Effector memory CD4-positive, alpha-beta T cell (primary cell): Measurements from ENCODE around the gene ITGAE.
"Not testable (repeated sequence)": the region's sequence is repeated elsewhere in the genome, so short reads cannot be mapped to it uniquely, and the experiment has no call there.

Experiments used
- DNase-seq, 3 donors: peaks; one replicate each; pipeline ENCODE4 v3.0.0-alpha.2; 2020
- H3K27ac ChIP-seq: 2 replicates; pipeline ENCODE4 v1.7.0; 2013; ENCODE audit warnings: mild to moderate bottlenecking, low read length, moderate library complexity; ENCODE audit not compliant: insufficient read depth, poor library complexity, severe bottlenecking
- H3K27me3 ChIP-seq: replicated peaks from 2 replicates; pipeline ENCODE4 v1.7.0; 2013; ENCODE audit warnings: mild to moderate bottlenecking, low read length; ENCODE audit not compliant: insufficient read depth, control insufficient read depth, poor library complexity, severe bottlenecking
- H3K36me3 ChIP-seq: 2 replicates; pipeline ENCODE4 v1.7.0; 2013; ENCODE audit warnings: mild to moderate bottlenecking, low read length, moderate library complexity; ENCODE audit not compliant: control insufficient read depth, insufficient read depth
- H3K4me1 ChIP-seq: 2 replicates; pipeline ENCODE4 v1.7.0; 2013; ENCODE audit warnings: low read length, mild to moderate bottlenecking; ENCODE audit not compliant: control insufficient read depth, insufficient read depth, poor library complexity, severe bottlenecking
- H3K4me3 ChIP-seq: 2 replicates; pipeline ENCODE4 v1.7.0; 2013; ENCODE audit warnings: low read length, low read depth, mild to moderate bottlenecking; ENCODE audit not compliant: insufficient read depth, poor library complexity, severe bottlenecking
- H3K9me3 ChIP-seq: 2 replicates; pipeline ENCODE4 v1.7.0; 2013; ENCODE audit warnings: mild to moderate bottlenecking, low read length, moderate library complexity; ENCODE audit not compliant: control insufficient read depth

The ITGAE gene

DNA sequence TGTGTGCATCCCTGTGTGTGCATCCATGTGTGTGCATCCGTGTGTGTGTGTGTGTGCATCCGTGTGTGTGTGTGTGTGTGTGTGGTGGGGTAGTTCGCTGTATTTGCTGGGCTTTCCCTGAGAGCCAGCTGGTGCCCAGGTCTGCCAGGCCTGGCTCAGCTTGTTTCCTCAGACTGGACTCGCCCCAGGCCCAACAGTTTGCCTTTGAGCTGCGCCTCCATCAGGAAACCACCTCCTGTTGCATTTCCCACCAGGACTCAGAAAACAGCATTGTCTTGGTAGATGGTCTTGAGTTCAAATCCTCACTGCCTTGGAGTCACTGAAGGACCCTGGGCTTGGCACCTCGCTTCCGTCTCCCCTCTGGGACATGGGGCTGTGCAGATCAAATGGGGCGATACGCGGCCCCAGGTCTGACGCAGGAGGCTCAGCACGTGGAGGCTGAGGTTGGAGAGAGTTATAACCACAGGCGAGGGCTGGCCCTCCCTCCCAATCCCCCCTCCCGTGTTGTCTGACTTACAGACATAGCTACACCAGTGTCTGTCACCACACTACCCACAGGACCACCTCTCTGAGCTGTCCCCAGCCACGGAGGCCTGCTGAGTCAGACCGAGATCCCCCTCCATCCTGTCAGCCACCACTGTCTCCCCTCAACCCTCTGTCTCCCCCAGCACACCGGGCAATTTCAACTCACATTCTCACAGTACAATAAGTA, 4.7 kb downstream of the ITGAE start:
- no peak overlapping the region for H3K27ac ChIP-seq
- H3K4me3 ChIP-seq: no peak overlapping the region
- H3K27me3 ChIP-seq: no peaks in the 10 kb centered on the region
- no peaks in the 10 kb centered on the region for H3K9me3 ChIP-seq
- peaks cover 14% of the 10 kb centered on the region for H3K4me1 ChIP-seq
- peak; percentile 66 to 86 (median 73) for DNase-seq
- H3K36me3 ChIP-seq: no peaks in the 10 kb centered on the region

DNA sequence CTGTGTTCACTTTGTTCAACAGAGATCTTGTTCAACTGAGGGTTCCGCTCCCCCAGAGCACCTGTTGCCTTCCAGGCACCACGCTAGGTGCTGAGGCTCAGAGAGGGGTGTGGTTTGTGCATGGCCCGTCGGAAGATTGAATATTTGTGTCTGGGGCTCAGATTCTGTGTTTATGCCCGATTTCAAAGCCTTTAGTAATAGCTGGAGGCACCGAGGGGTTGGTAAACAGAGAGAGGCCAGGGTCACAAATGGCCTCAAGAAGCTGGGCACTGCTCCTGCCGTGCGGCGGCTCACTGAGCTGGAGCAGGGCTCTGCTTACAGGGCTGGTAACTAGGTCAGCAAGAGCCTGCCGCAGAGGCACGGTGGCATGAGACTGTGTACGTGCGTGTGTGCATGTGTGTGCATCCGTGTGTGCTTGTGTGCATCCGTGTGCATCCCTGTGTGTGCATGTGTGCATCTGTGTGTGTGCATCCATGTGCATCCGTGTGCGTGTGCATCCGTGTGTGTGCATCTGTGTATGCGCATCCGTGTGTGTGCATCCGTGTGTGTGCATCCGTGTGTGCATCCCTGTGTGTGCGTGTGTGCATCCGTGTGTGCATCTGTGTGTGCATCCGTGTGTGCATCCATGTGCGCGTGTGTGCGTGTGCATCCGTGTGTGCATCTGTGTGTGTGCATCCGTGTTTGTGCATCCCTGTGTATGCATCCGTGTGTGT, 5.4 kb downstream of the ITGAE start:
- peaks cover 14% of the 10 kb centered on the region for H3K4me1 ChIP-seq
- H3K27ac ChIP-seq: peak overlapping the region; percentile 38
- H3K9me3 ChIP-seq: no peaks in the 10 kb centered on the region
- H3K36me3 ChIP-seq: no peaks in the 10 kb centered on the region
- peak in 1 of 3 donors; percentile 30 for DNase-seq
- H3K4me3 ChIP-seq: no peak overlapping the region
- H3K27me3 ChIP-seq: no peaks in the 10 kb centered on the region

DNA sequence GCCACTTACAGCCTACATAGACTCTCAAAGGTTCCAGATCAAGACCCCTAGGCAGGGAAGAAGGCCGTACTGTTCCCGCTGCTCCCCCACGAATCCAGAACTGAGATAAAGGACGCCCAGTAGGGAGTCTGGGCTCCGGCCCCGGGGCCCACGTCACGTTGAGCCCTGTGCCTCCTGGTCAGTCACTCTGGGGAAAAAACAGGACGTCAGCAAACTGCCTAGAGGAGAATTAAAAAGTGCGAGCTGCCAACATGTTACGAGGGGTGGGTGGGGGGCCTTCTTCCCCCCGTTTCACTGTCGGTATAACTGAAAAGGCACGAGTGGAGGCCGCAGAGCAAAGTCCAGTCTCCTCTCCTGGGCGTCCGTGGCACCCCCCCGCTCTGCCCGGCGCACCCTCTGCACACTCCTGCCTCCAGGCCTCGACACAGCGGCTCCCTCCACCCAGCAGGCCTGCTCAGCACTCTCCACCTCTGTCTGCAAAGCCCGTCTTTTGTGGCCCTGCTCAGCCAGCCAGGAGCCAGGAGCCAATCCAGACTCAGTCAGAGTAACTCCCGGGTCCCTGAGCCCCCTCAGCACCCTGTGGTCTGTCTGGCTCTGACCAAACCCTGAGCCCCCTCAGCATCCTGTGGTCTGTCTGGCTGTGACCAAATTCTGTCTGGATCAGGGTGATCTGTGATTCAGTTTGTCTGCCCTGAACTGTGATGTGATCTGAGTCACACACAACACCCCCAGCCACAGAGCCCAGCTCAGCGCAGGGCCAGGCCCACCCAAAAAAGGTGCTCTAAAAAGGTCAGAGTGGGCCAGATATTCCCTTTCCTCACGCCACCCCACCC, 6.2 kb downstream of the ITGAE start:
- H3K27me3 ChIP-seq: no peaks in the 10 kb centered on the region
- peak overlapping the region; percentile 38 for H3K27ac ChIP-seq
- DNase-seq: peak; percentile 16 to 74 (median 50)
- no peaks in the 10 kb centered on the region for H3K9me3 ChIP-seq
- peaks cover 14% of the 10 kb centered on the region for H3K4me1 ChIP-seq
- no peaks in the 10 kb centered on the region for H3K36me3 ChIP-seq
- no peak overlapping the region for H3K4me3 ChIP-seq

DNA sequence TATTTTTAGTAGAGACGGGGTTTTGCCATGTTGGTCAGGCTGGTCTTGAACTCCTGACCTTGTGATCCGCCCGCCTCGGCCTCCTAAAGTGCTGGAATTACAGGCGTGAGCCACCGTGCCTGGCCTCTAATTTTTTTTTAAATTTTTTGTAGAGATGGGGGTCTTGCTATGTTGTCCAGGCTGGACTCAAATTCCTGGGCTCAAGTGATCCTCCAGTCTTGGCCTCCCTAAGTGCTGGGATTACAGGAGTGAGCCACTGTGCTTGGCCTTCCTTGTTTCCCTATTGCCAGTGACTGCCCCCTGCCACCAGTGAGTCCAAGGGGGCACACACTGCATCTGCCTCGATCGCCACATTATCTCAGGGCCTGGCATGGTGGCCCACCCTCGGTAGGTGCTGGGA, 6.8 kb downstream of the ITGAE start:
- H3K36me3 ChIP-seq, H3K9me3 ChIP-seq, H3K4me3 ChIP-seq, DNase-seq, H3K27me3 ChIP-seq, H3K27ac ChIP-seq: not testable (repeated sequence)
- peaks cover 14% of the 10 kb centered on the region for H3K4me1 ChIP-seq

DNA sequence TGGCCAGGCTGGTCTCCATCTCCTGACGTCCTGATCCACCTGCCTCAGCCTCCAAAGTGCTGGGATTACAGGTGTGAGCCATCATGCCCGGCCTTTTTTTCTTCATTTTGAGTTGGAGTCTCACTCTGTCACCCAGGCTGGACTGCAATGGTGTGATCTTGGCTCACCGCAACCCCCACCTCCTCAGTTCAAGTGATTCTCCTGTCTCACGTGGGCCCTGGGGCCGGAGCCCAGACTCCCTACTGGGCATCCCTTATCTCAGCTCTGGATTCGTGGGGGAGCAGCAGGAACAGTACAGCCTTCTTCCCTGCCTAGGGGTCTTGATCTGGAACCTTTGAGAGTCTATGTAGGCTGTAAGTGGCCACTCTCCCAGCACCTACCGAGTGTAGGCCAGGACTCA, 7.7 kb downstream of the ITGAE start:
- H3K27me3 ChIP-seq, DNase-seq, H3K36me3 ChIP-seq, H3K4me3 ChIP-seq, H3K27ac ChIP-seq, H3K9me3 ChIP-seq: not testable (repeated sequence)
- peaks cover 16% of the 10 kb centered on the region for H3K4me1 ChIP-seq

DNA sequence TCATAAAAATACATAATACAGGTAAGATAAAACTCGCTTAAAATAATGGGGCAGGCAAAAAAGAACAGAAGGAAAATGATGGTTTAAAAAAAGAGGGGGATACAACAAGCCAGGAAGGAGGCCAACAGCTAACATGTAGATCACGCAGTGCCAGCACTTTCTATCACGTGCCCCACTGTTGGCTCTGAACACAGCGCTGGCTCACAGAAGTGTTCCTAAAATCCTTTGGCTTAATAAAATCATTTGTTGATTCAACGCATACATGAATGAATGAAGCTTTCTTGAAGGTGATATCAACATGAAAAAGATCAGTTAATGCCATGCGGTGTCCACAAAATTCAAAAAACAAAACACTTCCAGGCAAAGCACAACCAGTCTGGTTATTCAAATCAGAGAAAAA, 8.5 kb downstream of the ITGAE start:
- Histone ChIP-seq H3K4me1 (peaks cover 17% of the 10 kb centered on the region), H3K27ac (no peak overlapping the region), H3K4me3 (no peak overlapping the region), H3K9me3 (no peaks in the 10 kb centered on the region), H3K36me3 (no peaks in the 10 kb centered on the region), H3K27me3 (no peaks in the 10 kb centered on the region)
- DNase-seq: no peak

DNA sequence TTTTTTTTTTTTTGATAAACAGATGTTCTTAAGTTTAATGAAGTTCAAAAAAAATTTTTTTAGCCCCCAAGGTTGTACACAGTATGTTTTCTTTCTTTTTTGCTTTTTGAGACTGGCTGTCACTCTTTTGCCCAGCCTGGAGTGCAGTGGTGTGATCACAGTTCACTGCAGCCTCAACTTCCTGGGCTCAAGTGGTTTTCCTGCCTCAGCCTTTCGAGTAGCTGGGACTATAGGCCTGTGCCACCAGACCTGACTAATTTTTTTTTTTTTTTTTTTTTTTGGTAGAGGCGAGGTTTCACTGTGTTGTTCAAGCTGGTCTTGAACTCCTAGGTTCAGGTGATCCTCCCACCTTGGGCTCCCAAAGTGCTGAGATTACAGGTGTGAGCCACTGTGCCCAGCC, 12.8 kb downstream of the ITGAE start:
- no peak overlapping the region for H3K27ac ChIP-seq

DNA sequence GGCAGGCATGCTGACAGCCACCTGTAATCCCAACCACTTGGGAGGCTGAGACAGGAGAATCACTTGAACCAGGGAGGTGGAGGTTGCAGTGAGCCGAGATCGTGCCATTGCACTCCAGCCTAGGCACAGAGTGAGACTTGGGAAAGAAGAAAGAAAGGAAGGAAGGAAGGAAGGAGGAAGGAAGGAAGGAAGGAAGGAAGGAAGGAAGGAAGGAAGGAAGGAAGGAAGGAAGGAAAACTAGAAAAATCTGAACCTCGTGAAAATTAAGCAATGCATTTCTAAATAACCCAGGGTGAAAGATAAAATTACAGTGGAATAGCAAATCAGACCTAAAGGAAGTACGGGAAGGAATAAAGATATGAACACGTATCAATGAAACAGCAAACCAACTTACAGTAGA, 15.7 kb downstream of the ITGAE start:
- H3K4me1 ChIP-seq: not testable (repeated sequence)

More for the DNA sequence above, 12.8 kb downstream of the ITGAE start:
- H3K4me1 ChIP-seq: peaks cover 3% of the 10 kb centered on the region
- no peaks in the 10 kb centered on the region for H3K9me3 ChIP-seq
- no peak for DNase-seq
- H3K4me3 ChIP-seq: no peak overlapping the region
- no peaks in the 10 kb centered on the region for H3K27me3 ChIP-seq
- H3K36me3 ChIP-seq: no peaks in the 10 kb centered on the region

DNA sequence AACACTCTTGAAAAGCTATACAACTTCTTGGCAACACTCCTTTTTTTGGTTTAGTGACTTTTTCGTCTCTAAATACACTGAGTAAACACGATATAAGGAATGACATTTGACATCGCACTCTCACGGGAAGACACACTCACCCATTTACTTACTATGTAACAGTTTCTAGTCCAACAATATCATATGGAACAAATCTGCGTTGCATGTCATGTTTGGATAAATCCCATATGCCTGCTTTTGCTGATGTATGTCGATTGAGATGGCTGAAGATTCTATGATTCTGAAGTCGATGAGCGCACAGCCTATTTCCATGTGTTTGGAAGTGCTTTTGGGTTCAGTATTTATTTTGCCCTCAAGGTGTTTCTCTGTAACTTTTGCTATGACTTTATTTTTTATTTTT, 18.2 kb downstream of the ITGAE start:
- no peak for DNase-seq

More for the DNA sequence above, 15.7 kb downstream of the ITGAE start:
- not testable (repeated sequence) for H3K4me3 ChIP-seq, H3K27me3 ChIP-seq, H3K9me3 ChIP-seq, H3K36me3 ChIP-seq, H3K27ac ChIP-seq, DNase-seq

DNA sequence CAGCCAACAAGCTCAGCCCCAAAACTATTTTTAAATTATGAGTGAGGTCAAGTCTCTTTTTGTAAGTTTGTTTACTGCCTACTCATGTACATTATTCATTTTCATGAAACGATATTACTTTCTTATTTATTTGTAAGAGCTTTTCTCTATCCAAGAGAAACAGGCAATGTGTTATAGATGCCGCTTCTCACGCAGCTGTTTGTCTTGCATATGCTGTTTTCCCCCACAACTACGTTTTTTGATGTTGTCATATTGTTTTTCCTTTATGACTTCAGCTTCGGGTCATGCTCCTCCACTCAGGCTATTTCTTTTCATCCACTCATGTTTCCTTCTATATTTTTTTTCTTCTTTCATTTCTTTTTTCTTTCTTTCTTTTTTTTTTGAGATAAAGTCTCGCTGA, 20.0 kb downstream of the ITGAE start:
- Histone ChIP-seq H3K27ac (no peak overlapping the region), H3K4me1 (no peaks in the 10 kb centered on the region), H3K36me3 (no peaks in the 10 kb centered on the region), H3K4me3 (no peak overlapping the region), H3K27me3 (no peaks in the 10 kb centered on the region), H3K9me3 (no peaks in the 10 kb centered on the region)
- DNase-seq: no peak

More for the DNA sequence above, 18.2 kb downstream of the ITGAE start:
- no peaks in the 10 kb centered on the region for H3K4me1 ChIP-seq
- no peaks in the 10 kb centered on the region for H3K9me3 ChIP-seq
- H3K27me3 ChIP-seq: no peaks in the 10 kb centered on the region
- no peak overlapping the region for H3K4me3 ChIP-seq
- H3K27ac ChIP-seq: no peak overlapping the region
- no peaks in the 10 kb centered on the region for H3K36me3 ChIP-seq
